Activated gamma-delta T cell treated with anti-CD3 and anti-CD28 coated beads, Interleukin-2, amount 50 U/mL, for 16 hours (primary cell): ENCODE results near the gene IL17A.

Experiments used
- DNase-seq: peaks from one replicate; pipeline ENCODE4 v3.0.0-alpha.2; 2020; ENCODE audit warnings: low read depth

IL17A gene

GRCh38 chr6:52186075-52186474, at the start of gene IL17A:
IL17A (plus strand) TSS chr6:52186375; CDS start chr6:52186432, 57 bp downstream.
- no peak for DNase-seq

- DNase-seq = no peak
Measured at GRCh38 chr6:52136934-52137467, 49.2 kb upstream of the IL17A start.

- no peak for DNase-seq
Measured at GRCh38 chr6:52138284-52138683, 47.9 kb upstream of the IL17A start.

GRCh38 chr6:52139985-52140680, 46.0 kb upstream of the IL17A start:
- no peak for DNase-seq

GRCh38 chr6:52141596-52141995, 44.6 kb upstream of the IL17A start:
- DNase-seq = no peak

- no peak for DNase-seq
Measured at GRCh38 chr6:52142556-52142955, 43.6 kb upstream of the IL17A start.

GRCh38 chr6:52143551-52143950, 42.6 kb upstream of the IL17A start:
- no peak for DNase-seq

- no peak for DNase-seq
Measured at GRCh38 chr6:52144196-52145076, 41.7 kb upstream of the IL17A start.

- no peak for DNase-seq
Measured at GRCh38 chr6:52146851-52147445, 39.2 kb upstream of the IL17A start.

- no peak for DNase-seq
Measured at GRCh38 chr6:52149076-52149475, 37.1 kb upstream of the IL17A start.

- DNase-seq = no peak
Measured at GRCh38 chr6:52149949-52150348, 36.2 kb upstream of the IL17A start.

- DNase-seq = no peak
Measured at GRCh38 chr6:52152070-52152423, 34.1 kb upstream of the IL17A start.

GRCh38 chr6:52152711-52153160, 33.4 kb upstream of the IL17A start:
- no peak for DNase-seq

- no peak for DNase-seq
Measured at GRCh38 chr6:52154381-52154780, 31.8 kb upstream of the IL17A start.

- no peak for DNase-seq
Measured at GRCh38 chr6:52155791-52156576, 30.2 kb upstream of the IL17A start.

- no peak for DNase-seq
Measured at GRCh38 chr6:52157301-52157941, 28.8 kb upstream of the IL17A start.

GRCh38 chr6:52160472-52161104, 25.6 kb upstream of the IL17A start:
- no peak for DNase-seq

GRCh38 chr6:52161689-52162438, 24.3 kb upstream of the IL17A start:
- DNase-seq = no peak

GRCh38 chr6:52162940-52163908, 23.0 kb upstream of the IL17A start:
- DNase-seq = no peak
